HUDEP-2 (cell line): ENCODE data around the gene NDUFAF7.
"Not testable (repeated sequence)": the region's sequence is repeated elsewhere in the genome, so short reads cannot be mapped to it uniquely, and the experiment has no call there.

ENCODE experiments used
- DNase-seq, 76 experiments: peaks; one replicate each; lab custom pipeline; 2025; ENCODE audit not compliant: unreplicated experiment in 76 of 76; lab: John Stamatoyannopoulos, UW

NDUFAF7 gene

GRCh38 chr2:37276291-37276690 is 44.8 kb downstream of the NDUFAF7 start:
- DNase-seq = no peak

GRCh38 chr2:37281916-37282315 is 50.5 kb downstream of the NDUFAF7 start:
- no peak for DNase-seq

GRCh38 chr2:37282746-37283145 is 51.3 kb downstream of the NDUFAF7 start:
- DNase-seq = no peak

GRCh38 chr2:37283207-37283606 is 51.7 kb downstream of the NDUFAF7 start:
- no peak for DNase-seq

DNA sequence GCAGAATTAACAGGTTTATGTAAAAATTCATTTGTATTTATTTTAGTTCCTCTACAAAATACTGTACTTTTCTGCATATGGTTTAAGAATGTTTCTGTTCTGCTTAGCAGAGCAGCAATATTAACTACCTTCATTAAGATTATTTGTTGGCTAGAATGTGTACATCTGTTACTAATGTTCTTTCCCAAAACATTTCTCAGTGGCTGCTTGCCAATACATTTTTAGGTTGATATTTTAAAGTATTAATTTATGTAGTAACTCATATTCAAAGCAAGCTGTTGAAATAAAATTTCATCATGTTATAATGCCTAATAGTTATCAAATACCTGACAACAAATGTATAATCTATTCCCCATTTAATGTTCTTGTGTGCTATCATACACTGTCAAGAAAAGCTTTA is 52.9 kb downstream of the NDUFAF7 start:
- DNase-seq = no peak

GRCh38 chr2:37287966-37288365 is 56.5 kb downstream of the NDUFAF7 start:
- no peak for DNase-seq

DNA sequence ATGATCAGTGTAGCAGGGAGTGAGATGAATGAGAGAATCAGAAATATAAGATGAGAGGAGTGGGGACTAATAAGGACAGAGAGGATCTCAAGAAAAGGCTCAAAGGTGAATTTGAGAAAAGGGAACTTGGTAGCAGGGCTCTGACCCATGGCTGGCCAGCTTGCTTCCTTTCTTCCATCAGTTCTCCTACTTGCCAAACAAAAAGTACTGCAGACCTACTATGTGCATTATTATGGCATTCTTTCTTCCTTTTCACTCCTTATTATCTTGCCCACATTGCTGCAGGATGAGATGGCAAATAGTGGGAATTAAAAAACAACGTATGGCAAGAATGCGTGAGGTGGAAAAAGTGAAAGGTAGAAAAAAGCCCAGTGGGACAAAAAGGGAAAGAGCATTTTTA is 60.2 kb downstream of the NDUFAF7 start:
- no peak for DNase-seq

GRCh38 chr2:37294858-37295257 is 63.4 kb downstream of the NDUFAF7 start:
- DNase-seq = not testable (repeated sequence)

DNA sequence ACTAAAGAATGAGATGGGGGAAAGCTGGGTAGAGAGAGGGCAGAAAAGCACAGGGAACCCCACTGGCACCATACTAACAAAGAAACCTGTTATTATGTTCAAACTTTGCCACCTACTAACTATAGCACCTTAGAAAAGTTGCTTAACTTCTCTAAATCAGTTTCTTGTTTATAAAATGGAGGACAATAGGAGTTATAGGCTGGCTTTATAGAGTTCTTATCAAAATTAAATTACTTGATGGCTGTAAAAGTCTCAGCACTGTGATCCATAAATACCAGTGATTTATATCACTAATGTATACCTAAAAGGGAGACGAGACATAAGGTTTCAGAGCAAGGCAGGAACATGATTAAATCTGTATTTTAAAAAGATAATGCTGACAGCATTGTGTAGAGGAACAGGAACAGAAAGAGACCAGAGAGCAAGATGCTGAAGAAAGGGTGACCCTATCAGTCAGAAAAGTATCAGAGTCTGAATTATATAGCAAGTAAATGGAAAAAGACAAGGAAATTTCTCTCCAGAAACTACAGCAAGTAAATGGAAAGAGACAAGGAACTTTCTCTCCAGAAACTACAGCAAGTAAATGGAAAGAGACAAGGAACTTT is 64.1 kb downstream of the NDUFAF7 start:
- DNase-seq = no peak

DNA sequence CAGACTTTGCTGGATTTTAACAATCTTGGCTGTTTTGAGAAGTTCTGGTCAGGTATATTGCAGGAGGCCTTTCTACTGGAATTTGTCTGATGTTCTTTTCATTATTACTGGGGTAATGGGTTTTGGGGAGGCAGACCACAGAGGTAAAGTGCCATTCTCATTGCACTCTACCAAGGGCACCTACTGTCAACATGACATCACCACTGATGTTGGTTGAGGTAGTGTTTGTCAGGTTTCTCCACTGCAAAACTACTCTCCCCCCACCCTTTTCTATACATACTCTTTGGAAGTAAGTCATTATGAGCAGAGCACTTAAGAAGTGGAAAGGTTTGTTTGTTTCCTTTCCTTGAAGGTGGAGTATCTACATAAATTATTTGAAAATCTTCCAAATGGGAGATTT is 66.2 kb downstream of the NDUFAF7 start:
- no peak for DNase-seq
